SK-N-SH treated with all-trans-retinoic acid at 6 μM for 48 hours (cell line): ENCODE results near the gene EPHB3.

ENCODE experiments used
- ARNTL ChIP-seq: fragments of 450-650 bp; formaldehyde crosslinking; IDR thresholded peaks from 2 replicates; pipeline ENCODE4 v1.5.0; 2020; ENCODE audit warnings: low read depth, mild to moderate bottlenecking, moderate library complexity, borderline replicate concordance
- CSDC2 ChIP-seq: fragments of 250-450 bp; sonication (Bioruptor Pico); IDR thresholded peaks from 2 replicates; pipeline ENCODE4 v1.5.0; 2020; ENCODE audit warnings: mild to moderate bottlenecking, moderate library complexity
- OSR1 ChIP-seq: fragments of 250-450 bp; sonication (Bioruptor Pico); IDR thresholded peaks from 2 replicates; pipeline ENCODE4 v1.8.0; 2022; ENCODE audit warnings: moderate library complexity, mild to moderate bottlenecking, inconsistent platforms
- PPARA ChIP-seq: fragments of 250-450 bp; sonication (Bioruptor Pico); IDR thresholded peaks from 2 replicates; pipeline ENCODE4 v1.5.0; 2020; ENCODE audit warnings: mild to moderate bottlenecking, borderline replicate concordance
- RARB ChIP-seq: fragments of 250-450 bp; sonication (Bioruptor Pico); IDR thresholded peaks from 2 replicates; pipeline ENCODE4 v1.8.0; 2021; ENCODE audit warnings: mild to moderate bottlenecking, moderate library complexity
- TCF4 ChIP-seq: fragments of 250-450 bp; sonication (Bioruptor Pico); IDR thresholded peaks from 2 replicates; pipeline ENCODE4 v1.8.0; 2021; ENCODE audit warnings: mild to moderate bottlenecking, moderate library complexity, borderline replicate concordance
- TOX ChIP-seq: fragments of 250-450 bp; sonication (Bioruptor Pico); IDR thresholded peaks from 2 replicates; pipeline ENCODE4 v1.8.0; 2021; ENCODE audit warnings: mild to moderate bottlenecking, moderate library complexity, borderline replicate concordance
- ZFP3 ChIP-seq: fragments of 250-450 bp; sonication (Bioruptor Pico); IDR thresholded peaks from 2 replicates; pipeline ENCODE4 v1.5.0; 2020; ENCODE audit warnings: mild to moderate bottlenecking, moderate library complexity
- ZFP30 ChIP-seq: fragments of 450-650 bp; formaldehyde crosslinking; IDR thresholded peaks from 2 replicates; pipeline ENCODE4 v1.5.0; 2022; ENCODE audit warnings: mild to moderate bottlenecking, moderate library complexity
- ZNF565 ChIP-seq: fragments of 450-650 bp; formaldehyde crosslinking; conservative IDR thresholded peaks from 2 replicates; pipeline ENCODE4 v1.5.0; 2020; ENCODE audit warnings: low read depth, mild to moderate bottlenecking, moderate library complexity
- TF ChIP-seq, protein P1 (sequence below): fragments of 250-450 bp; sonication (Bioruptor Pico); IDR thresholded peaks from 2 replicates; pipeline ENCODE4 v1.8.0; 2020; ENCODE audit warnings: mild to moderate bottlenecking, moderate library complexity, borderline replicate concordance
- TF ChIP-seq, protein P2 (sequence below): fragments of 250-450 bp; sonication (Bioruptor Pico); IDR thresholded peaks from 2 replicates; pipeline ENCODE4 v1.5.1; 2021; ENCODE audit warnings: mild to moderate bottlenecking, moderate library complexity

GRCh38 chr3:184532940-184533732 lies 28.4 kb upstream of the EPHB3 start:
- TF ChIP-seq TOX (CRISPR knock-in tag) (no peak), TCF4 (CRISPR knock-in tag) (no peak), ZFP30 (no peak), PPARA (CRISPR knock-in tag) (no peak), OSR1 (CRISPR knock-in tag) (no peak), CSDC2 (no peak), ZNF565 (CRISPR knock-in tag) (no peak), RARB (CRISPR knock-in tag) (no peak), ZFP3 (CRISPR knock-in tag) (no peak), ARNTL (CRISPR knock-in tag) (no peak)
- TF ChIP-seq, protein P1, sequence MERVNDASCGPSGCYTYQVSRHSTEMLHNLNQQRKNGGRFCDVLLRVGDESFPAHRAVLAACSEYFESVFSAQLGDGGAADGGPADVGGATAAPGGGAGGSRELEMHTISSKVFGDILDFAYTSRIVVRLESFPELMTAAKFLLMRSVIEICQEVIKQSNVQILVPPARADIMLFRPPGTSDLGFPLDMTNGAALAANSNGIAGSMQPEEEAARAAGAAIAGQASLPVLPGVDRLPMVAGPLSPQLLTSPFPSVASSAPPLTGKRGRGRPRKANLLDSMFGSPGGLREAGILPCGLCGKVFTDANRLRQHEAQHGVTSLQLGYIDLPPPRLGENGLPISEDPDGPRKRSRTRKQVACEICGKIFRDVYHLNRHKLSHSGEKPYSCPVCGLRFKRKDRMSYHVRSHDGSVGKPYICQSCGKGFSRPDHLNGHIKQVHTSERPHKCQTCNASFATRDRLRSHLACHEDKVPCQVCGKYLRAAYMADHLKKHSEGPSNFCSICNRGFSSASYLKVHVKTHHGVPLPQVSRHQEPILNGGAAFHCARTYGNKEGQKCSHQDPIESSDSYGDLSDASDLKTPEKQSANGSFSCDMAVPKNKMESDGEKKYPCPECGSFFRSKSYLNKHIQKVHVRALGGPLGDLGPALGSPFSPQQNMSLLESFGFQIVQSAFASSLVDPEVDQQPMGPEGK (CRISPR knock-in tag): no peak
- TF ChIP-seq, protein P2, sequence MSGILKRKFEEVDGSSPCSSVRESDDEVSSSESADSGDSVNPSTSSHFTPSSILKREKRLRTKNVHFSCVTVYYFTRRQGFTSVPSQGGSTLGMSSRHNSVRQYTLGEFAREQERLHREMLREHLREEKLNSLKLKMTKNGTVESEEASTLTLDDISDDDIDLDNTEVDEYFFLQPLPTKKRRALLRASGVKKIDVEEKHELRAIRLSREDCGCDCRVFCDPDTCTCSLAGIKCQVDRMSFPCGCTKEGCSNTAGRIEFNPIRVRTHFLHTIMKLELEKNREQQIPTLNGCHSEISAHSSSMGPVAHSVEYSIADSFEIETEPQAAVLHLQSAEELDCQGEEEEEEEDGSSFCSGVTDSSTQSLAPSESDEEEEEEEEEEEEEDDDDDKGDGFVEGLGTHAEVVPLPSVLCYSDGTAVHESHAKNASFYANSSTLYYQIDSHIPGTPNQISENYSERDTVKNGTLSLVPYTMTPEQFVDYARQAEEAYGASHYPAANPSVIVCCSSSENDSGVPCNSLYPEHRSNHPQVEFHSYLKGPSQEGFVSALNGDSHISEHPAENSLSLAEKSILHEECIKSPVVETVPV (CRISPR knock-in tag): no peak
